Embryonic facial prominence (tissue), 1 donor: ENCODE measurements around the gene SULT2B1.

ENCODE experiments used
- DNase-seq: peaks from one replicate; pipeline ENCODE4 v3.0.0-alpha.2; 2016; ENCODE audit errors: extremely low spot score

The SULT2B1 gene

GRCh38 chr19:48600679-48601417, 48.9 kb downstream of the SULT2B1 start:
- no peak for DNase-seq

GRCh38 chr19:48603001-48603400, 51.0 kb downstream of the SULT2B1 start:
- no peak for DNase-seq

DNA sequence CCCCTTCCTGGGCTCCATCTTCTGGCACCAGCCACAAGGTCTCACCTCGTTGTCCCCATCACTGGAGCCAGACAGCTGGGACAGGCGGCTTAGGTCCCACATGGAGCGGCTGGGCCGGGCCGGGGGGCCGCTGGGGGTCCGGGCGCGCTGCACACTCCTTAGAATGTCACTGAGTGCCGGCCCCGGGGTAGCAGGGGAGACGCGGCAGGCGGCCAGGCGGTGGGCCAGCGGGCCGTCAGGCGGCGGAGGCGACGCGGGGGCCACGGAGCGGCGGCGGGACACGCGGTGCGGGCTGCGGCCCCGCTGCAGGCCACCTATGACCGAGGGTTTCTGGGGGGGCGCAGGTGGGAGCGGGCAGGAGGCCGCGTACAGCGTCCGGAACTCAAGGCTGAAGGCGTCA, 51.5 kb downstream of the SULT2B1 start:
- no peak for DNase-seq

- no peak for DNase-seq
These were observed 51.9 kb downstream of the SULT2B1 start for GRCh38 chr19:48603850-48604249.

GRCh38 chr19:48606463-48607358, 54.7 kb downstream of the SULT2B1 start, which contains the start of gene SPACA4:
Gene SPACA4 (plus strand): TSS chr19:48606742. CDS start chr19:48606979, 237 bp downstream.
- no peak for DNase-seq

GRCh38 chr19:48607359-48607755, 55.4 kb downstream of the SULT2B1 start:
- no peak for DNase-seq

GRCh38 chr19:48608798-48609263, 56.9 kb downstream of the SULT2B1 start:
- no peak for DNase-seq

DNA sequence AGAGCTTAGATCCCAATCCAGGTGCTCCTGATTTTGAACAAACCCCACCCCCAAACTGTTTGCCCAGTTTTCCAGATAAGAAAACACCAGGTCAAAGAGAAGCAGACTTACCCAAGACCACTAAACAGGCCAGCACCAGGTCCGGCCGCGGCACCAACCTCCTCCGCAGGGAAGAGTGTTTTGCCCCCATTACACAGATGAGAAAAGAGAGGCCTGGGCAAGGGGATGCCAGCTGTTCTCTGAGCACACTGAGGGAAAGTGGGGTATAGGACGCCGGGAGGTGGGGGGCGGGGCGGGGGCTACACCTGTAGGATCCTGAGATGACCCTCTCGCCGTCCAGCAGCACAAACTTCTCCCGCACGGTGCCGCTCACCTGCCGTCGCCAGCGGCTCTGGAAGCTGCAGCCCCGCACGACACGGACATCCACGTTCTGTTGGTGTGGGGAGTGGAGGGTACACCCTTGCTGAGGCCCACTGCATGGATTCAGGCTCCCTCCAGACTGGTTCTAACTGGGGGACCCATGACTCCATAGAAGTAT, 57.7 kb downstream of the SULT2B1 start:
- DNase-seq, result no peak

GRCh38 chr19:48611872-48612271, 59.9 kb downstream of the SULT2B1 start:
- no peak for DNase-seq

DNA sequence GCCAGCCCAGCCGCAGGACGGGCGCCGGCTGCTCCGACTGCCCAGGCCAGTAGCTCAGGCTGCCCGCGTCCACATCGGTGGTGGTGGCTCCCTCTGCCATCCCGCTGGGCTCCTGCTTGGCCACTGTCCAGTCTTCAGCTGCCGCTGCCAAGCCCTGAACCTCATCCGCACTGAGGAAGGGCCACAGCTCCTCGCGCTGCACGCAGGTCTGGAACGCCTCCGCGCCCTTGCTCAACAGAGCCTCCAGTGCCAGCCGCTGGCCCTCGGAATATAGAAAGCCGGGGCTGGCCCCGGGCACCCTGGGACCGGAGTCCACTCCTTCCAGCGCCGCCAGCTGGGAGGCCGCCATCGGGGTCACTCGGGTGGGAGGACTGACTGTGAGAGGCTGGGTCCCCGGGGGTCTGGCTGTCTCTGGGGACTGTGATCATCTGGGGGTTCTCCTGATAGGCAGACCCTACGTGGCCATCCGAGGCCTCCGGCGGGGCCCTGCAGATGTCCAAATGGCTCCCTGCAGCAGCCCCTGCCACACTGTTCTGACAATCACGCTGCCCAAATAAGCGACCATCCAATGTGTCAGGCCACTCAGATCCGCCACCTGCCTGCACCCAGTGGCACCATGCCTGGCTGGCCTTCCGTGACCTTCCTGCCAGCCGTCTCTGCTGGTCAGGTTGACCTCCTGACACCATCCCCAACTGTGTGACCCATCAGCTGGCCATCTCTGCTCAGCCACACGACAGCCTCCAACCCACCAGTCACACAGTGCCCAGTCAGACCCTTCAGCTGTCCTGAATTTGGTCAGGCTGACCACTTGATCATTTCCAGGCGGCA, 61.3 kb downstream of the SULT2B1 start:
- DNase-seq, result no peak

- DNase-seq, result no peak
These were observed 62.0 kb downstream of the SULT2B1 start for GRCh38 chr19:48613852-48614435.

DNA sequence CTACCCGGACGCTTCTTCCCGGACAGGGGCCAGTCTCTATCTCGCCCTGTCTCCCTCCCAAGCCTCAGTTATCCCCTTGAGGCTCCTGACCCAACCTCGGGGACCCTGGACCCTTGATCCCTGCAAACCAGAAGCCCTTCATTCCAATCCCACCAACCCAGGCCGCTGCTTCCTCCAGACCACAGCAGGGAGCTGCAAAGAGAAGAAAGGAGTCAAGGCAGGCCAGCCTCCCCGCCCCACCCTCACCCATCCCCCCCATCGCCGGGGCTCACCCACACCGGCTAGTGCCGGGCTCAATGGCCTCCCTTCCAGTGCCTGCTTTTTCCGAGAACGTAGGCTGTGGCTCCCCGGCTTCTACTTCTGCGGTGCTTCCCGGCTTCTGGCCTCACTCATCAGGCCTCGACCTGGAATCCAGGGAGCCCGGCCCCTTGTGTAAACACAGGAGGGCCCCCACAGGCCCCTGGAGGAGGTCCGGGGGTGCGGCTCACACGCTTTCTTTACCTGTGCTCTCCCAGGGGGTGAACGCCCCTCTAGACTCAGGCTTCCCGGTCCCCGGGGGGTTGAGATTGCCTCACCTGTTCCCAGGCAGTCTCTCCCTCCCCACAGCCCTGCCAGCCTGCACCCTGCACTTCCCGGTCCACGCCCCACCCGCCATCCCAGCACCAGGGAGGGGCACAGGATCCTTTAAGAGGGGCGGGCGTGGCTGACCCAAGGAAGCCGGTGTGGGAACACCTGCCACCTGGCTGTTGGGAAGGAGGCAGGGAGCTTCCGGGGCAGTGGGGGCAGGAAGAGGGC, 62.7 kb downstream of the SULT2B1 start, which contains the start of gene FAM83E:
TSS of gene FAM83E (minus strand) at position 641 of the 795 bp plus-strand sequence. CDS start 1,704 bp downstream, outside the sequence.
- no peak for DNase-seq

- DNase-seq, result no peak
These were observed 63.5 kb downstream of the SULT2B1 start for GRCh38 chr19:48615231-48616040.

- DNase-seq, result no peak
These were observed 64.1 kb downstream of the SULT2B1 start for GRCh38 chr19:48616041-48616436.

DNA sequence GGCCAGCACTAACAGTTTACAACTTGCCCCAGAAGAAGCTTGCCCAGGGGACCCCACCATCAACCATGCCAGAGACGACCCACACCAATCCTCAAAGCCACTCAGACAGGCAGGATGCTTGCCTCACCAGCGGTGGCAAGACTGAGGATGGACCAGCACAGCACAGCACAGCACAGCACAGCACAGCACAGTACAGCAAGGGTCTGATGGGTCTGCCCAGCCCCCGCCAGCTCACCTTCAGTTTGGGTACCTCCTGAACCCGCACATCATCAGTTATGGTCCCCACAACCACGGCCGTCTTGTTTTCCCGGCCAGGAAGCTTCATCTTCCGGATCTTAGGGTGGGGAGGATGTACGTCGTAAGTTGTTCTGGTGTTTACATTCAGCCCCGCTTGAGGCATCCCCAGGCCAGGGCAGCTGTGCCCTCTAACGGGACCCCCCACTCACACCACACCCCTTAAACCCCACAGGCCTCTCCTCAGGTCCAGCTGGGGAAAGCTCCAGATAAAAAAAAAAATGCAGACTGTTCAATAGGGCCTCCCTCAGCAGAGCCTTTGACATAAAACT, 64.6 kb downstream of the SULT2B1 start:
- no peak for DNase-seq

- DNase-seq, result no peak
These were observed 65.4 kb downstream of the SULT2B1 start for GRCh38 chr19:48617146-48617937.

DNA sequence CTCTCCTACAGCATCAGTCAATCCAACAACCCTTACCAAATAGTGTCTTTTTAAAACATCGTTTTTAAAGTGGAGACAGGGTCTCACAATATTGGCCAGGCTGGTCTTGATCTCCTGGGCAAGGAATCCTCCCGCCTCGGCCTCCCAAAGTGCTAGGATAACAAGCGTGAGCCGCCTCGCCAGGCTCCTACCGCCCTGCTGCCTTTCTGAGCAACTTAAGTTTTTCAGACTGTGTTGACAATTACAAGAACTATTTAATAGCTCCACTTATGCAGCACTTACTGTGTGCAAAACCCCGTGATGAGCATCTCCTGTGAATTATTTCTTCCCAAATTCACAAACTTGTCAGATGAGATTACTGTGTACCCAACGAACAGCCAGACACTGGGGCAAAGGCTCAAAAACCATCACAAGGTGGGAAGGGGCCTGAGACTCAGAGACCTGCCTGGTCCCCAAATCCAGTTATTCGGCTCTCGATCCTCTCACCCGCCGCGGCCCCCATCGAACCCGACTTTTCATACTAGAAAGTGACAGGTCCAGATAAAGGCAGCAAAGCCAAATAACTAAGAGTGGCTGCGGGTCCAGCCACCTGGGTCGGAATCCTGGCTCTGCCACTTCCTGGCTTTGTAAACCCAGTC, 66.4 kb downstream of the SULT2B1 start:
- no peak for DNase-seq
